HCT116 (cell line): Measurements from ENCODE around the gene SETD6.

Experiments
- EZH2 ChIP-seq: fragments of 200-600 bp; sonication (generic); IDR thresholded peaks from 2 replicates; pipeline ENCODE4 v1.6.1; 2017; ENCODE audit warnings: antibody characterized with exemption, mixed run types
- POLR2A ChIP-seq: IDR thresholded peaks from 2 replicates; pipeline ENCODE4 v1.7.0; 2011; ENCODE audit warnings: borderline replicate concordance; ENCODE audit not compliant: insufficient read depth, insufficient read length; ENCODE audit errors: extremely low read depth
- SP1 ChIP-seq: IDR thresholded peaks from 2 replicates; pipeline ENCODE4 v1.6.1; 2012; ENCODE audit warnings: low read depth
- TF ChIP-seq, protein P1 (sequence below): IDR thresholded peaks from 2 replicates; pipeline ENCODE4 v1.6.1; 2012; ENCODE audit warnings: low read depth
- TF ChIP-seq, protein P2 (sequence below), 3 experiments: fragments of 200-600 bp in 1 of 3; sonication (generic) in 1 of 3; IDR thresholded peaks in 2 of 3; conservative IDR thresholded peaks in 1 of 3; 2 replicates each; pipeline ENCODE4 v1.5.1; 2012 to 2017; ENCODE audit warnings: low read depth in 2 of 3, low read length in 2 of 3, antibody characterized with exemption in 1 of 3, borderline replicate concordance in 1 of 3, control low read depth in 1 of 3, mild to moderate bottlenecking in 1 of 3, mixed read lengths in 1 of 3, mixed run types in 1 of 3, moderate library complexity in 1 of 3; ENCODE audit not compliant: insufficient read depth in 1 of 3

DNA sequence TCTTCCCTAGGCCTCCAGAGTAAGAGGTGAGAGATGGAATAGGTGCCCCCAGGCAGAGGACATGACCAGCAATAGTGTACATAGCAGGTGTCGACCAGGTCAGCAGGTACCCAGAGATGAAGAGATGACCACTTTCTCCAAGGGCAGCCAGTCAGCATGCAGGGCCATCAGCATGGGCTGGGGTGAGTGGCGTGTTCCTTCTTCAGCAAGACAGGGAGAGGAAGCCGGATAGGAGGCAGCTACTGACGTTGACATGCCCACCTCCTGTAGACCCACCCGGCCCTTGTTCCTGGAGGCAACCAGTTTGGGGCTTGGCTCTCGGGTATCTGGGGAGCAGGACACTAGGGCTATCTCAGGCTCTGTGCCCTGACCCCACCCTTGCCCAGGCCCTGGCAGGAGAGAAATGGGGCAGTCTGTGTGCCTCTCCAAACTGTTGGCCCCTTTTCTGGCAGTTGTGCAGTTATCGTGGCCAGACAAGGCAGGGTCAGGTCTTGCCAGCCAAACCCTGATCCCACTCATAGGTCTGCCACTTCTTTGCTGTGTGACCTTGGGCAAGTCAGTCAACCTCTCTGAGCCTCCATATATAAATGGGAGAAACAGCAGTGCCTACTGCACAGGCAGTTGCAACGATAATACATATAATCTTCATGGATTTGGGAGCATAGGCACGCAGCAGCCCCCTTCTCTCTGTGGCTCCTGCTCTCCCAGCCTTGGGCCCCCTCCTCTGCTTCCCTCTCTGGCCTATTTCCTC, 16.8 kb upstream of the SETD6 start:
- TF ChIP-seq, protein P1, sequence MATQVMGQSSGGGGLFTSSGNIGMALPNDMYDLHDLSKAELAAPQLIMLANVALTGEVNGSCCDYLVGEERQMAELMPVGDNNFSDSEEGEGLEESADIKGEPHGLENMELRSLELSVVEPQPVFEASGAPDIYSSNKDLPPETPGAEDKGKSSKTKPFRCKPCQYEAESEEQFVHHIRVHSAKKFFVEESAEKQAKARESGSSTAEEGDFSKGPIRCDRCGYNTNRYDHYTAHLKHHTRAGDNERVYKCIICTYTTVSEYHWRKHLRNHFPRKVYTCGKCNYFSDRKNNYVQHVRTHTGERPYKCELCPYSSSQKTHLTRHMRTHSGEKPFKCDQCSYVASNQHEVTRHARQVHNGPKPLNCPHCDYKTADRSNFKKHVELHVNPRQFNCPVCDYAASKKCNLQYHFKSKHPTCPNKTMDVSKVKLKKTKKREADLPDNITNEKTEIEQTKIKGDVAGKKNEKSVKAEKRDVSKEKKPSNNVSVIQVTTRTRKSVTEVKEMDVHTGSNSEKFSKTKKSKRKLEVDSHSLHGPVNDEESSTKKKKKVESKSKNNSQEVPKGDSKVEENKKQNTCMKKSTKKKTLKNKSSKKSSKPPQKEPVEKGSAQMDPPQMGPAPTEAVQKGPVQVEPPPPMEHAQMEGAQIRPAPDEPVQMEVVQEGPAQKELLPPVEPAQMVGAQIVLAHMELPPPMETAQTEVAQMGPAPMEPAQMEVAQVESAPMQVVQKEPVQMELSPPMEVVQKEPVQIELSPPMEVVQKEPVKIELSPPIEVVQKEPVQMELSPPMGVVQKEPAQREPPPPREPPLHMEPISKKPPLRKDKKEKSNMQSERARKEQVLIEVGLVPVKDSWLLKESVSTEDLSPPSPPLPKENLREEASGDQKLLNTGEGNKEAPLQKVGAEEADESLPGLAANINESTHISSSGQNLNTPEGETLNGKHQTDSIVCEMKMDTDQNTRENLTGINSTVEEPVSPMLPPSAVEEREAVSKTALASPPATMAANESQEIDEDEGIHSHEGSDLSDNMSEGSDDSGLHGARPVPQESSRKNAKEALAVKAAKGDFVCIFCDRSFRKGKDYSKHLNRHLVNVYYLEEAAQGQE = no peak
- TF ChIP-seq, protein P2, sequence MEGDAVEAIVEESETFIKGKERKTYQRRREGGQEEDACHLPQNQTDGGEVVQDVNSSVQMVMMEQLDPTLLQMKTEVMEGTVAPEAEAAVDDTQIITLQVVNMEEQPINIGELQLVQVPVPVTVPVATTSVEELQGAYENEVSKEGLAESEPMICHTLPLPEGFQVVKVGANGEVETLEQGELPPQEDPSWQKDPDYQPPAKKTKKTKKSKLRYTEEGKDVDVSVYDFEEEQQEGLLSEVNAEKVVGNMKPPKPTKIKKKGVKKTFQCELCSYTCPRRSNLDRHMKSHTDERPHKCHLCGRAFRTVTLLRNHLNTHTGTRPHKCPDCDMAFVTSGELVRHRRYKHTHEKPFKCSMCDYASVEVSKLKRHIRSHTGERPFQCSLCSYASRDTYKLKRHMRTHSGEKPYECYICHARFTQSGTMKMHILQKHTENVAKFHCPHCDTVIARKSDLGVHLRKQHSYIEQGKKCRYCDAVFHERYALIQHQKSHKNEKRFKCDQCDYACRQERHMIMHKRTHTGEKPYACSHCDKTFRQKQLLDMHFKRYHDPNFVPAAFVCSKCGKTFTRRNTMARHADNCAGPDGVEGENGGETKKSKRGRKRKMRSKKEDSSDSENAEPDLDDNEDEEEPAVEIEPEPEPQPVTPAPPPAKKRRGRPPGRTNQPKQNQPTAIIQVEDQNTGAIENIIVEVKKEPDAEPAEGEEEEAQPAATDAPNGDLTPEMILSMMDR (IDR thresholded peaks at IDR 0.05 in 2 of 3, conservative IDR thresholded peaks at IDR 0.05 in 1 of 3; ENCODE audit: borderline replicate concordance in 1 of 3, insufficient read depth in 1 of 3, low read depth in 2 of 3, low read length in 2 of 3) = no peak
- no peak for TF ChIP-seq POLR2A
- no peak for TF ChIP-seq EZH2
- no peak for TF ChIP-seq SP1
